ENCODE data around the gene ALK. TPM values are rescaled to one million over a fixed set of nuclear protein-coding genes. Genes with fewer than 3 reads are reported as not detected.
"Not testable (repeated sequence)": the region's sequence is repeated elsewhere in the genome, so short reads cannot be mapped to it uniquely, and the experiment has no call there.

Gene ALK
- total and polyA plus RNA-seq, 2 experiments from 2014 or later = 0.35 TPM; not detected in 1

GRCh38 chr2:29255004-29255403 is 666.4 kb downstream of the ALK start:
- no peaks in the 10 kb centered on the region for H4K20me1 ChIP-seq (replicated peaks; ENCODE audit: insufficient read depth)
- no peak for DNase-seq (ENCODE audit: low spot score)
- H2AFZ ChIP-seq = no peak overlapping the region
- H3K27me3 Mint-ChIP-seq (ENCODE audit: insufficient read depth, low read depth, poor library complexity) = no peaks in the 10 kb centered on the region
- no peak overlapping the region for H3K4me2 ChIP-seq
- ATAC-seq = no peak
- no peaks in the 10 kb centered on the region for H3K9me3 Mint-ChIP-seq
- no peaks in the 10 kb centered on the region for H3K36me3 Mint-ChIP-seq (ENCODE audit: low read depth)
- H3K4me3 ChIP-seq = no peak overlapping the region
- no peaks in the 10 kb centered on the region for H3K79me2 ChIP-seq (replicated peaks; ENCODE audit: insufficient read depth)
- no peak overlapping the region for H3K27ac ChIP-seq (ENCODE audit: low read depth)
- H3K27me3 ChIP-seq (ENCODE audit: insufficient read depth) = no peaks in the 10 kb centered on the region
- no peaks in the 10 kb centered on the region for H3F3A ChIP-seq (replicated peaks; ENCODE audit: low read depth)
- TF ChIP-seq, protein P1, sequence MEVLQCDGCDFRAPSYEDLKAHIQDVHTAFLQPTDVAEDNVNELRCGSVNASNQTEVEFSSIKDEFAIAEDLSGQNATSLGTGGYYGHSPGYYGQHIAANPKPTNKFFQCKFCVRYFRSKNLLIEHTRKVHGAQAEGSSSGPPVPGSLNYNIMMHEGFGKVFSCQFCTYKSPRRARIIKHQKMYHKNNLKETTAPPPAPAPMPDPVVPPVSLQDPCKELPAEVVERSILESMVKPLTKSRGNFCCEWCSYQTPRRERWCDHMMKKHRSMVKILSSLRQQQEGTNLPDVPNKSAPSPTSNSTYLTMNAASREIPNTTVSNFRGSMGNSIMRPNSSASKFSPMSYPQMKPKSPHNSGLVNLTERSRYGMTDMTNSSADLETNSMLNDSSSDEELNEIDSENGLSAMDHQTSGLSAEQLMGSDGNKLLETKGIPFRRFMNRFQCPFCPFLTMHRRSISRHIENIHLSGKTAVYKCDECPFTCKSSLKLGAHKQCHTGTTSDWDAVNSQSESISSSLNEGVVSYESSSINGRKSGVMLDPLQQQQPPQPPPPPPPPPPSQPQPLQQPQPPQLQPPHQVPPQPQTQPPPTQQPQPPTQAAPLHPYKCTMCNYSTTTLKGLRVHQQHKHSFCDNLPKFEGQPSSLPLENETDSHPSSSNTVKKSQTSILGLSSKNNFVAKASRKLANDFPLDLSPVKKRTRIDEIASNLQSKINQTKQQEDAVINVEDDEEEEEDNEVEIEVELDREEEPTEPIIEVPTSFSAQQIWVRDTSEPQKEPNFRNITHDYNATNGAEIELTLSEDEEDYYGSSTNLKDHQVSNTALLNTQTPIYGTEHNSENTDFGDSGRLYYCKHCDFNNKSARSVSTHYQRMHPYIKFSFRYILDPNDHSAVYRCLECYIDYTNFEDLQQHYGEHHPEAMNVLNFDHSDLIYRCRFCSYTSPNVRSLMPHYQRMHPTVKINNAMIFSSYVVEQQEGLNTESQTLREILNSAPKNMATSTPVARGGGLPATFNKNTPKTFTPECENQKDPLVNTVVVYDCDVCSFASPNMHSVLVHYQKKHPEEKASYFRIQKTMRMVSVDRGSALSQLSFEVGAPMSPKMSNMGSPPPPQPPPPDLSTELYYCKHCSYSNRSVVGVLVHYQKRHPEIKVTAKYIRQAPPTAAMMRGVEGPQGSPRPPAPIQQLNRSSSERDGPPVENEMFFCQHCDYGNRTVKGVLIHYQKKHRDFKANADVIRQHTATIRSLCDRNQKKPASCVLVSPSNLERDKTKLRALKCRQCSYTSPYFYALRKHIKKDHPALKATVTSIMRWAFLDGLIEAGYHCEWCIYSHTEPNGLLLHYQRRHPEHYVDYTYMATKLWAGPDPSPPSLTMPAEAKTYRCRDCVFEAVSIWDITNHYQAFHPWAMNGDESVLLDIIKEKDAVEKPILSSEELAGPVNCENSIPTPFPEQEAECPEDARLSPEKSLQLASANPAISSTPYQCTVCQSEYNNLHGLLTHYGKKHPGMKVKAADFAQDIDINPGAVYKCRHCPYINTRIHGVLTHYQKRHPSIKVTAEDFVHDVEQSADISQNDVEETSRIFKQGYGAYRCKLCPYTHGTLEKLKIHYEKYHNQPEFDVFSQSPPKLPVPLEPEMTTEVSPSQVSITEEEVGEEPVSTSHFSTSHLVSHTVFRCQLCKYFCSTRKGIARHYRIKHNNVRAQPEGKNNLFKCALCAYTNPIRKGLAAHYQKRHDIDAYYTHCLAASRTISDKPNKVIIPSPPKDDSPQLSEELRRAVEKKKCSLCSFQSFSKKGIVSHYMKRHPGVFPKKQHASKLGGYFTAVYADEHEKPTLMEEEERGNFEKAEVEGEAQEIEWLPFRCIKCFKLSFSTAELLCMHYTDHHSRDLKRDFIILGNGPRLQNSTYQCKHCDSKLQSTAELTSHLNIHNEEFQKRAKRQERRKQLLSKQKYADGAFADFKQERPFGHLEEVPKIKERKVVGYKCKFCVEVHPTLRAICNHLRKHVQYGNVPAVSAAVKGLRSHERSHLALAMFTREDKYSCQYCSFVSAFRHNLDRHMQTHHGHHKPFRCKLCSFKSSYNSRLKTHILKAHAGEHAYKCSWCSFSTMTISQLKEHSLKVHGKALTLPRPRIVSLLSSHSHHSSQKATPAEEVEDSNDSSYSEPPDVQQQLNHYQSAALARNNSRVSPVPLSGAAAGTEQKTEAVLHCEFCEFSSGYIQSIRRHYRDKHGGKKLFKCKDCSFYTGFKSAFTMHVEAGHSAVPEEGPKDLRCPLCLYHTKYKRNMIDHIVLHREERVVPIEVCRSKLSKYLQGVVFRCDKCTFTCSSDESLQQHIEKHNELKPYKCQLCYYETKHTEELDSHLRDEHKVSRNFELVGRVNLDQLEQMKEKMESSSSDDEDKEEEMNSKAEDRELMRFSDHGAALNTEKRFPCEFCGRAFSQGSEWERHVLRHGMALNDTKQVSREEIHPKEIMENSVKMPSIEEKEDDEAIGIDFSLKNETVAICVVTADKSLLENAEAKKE (CRISPR knock-in tag; IDR thresholded peaks at IDR 0.05) = no peak
- TF ChIP-seq, protein P2, sequence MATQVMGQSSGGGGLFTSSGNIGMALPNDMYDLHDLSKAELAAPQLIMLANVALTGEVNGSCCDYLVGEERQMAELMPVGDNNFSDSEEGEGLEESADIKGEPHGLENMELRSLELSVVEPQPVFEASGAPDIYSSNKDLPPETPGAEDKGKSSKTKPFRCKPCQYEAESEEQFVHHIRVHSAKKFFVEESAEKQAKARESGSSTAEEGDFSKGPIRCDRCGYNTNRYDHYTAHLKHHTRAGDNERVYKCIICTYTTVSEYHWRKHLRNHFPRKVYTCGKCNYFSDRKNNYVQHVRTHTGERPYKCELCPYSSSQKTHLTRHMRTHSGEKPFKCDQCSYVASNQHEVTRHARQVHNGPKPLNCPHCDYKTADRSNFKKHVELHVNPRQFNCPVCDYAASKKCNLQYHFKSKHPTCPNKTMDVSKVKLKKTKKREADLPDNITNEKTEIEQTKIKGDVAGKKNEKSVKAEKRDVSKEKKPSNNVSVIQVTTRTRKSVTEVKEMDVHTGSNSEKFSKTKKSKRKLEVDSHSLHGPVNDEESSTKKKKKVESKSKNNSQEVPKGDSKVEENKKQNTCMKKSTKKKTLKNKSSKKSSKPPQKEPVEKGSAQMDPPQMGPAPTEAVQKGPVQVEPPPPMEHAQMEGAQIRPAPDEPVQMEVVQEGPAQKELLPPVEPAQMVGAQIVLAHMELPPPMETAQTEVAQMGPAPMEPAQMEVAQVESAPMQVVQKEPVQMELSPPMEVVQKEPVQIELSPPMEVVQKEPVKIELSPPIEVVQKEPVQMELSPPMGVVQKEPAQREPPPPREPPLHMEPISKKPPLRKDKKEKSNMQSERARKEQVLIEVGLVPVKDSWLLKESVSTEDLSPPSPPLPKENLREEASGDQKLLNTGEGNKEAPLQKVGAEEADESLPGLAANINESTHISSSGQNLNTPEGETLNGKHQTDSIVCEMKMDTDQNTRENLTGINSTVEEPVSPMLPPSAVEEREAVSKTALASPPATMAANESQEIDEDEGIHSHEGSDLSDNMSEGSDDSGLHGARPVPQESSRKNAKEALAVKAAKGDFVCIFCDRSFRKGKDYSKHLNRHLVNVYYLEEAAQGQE (IDR thresholded peaks at IDR 0.05; ENCODE audit: unreplicated experiment) = no peak
- TF ChIP-seq EZH2phosphoT487 (IDR thresholded peaks at IDR 0.05; ENCODE audit: unreplicated experiment) = no peak
- H3K4me3 Mint-ChIP-seq = no peak overlapping the region
- H3K9me2 ChIP-seq (ENCODE audit: insufficient read depth) = 0 out of 2 replicates have a peak, but pooled peaks cover 6% of the 10 kb centered on the region
- no peak overlapping the region for H3K27ac Mint-ChIP-seq
- H3K36me3 ChIP-seq (ENCODE audit: insufficient read depth) = no peaks in the 10 kb centered on the region
- H3K4me1 Mint-ChIP-seq = no peaks in the 10 kb centered on the region
- H3K4me1 ChIP-seq (ENCODE audit: insufficient read depth) = no peaks in the 10 kb centered on the region

DNA sequence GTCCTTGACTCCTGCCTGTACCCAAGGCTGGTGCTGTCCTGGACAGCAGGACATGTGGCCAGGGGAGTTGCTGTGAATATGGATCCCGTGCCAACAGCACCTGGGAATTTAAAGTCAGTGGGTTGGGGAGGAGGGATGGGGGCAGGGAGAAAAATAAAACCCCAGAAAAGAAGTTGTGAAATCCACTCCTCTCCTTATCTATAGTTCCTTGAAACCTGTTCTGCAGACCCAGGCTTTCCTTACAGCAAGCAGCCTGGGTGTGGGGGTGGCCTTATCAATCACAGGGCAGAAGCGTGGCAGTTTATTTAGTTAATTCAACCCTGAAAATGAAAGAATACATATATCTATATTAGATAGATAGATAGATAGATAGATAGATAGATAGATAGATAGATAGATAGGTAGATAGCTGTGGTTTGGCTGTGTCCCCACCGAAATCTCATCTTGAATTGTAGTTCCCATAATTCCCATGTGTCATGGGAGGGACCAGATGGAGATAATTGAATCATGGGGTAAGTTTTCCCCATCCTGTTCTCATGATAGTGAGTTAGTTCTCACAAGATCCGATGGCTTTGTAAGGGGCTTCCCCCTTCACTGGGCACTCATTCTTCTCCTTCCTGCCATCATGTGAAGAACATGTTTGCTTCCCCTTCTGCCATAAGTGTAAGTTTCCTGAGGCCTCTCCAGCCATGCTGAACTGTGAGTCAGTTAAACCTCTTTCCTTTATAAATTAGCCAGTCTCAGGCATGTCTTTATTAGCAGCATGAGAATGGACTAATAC is 667.7 kb downstream of the ALK start:
- not testable (repeated sequence) for H3K27me3 Mint-ChIP-seq (ENCODE audit: insufficient read depth, low read depth, poor library complexity); H3K27ac ChIP-seq (ENCODE audit: low read depth); H3K36me3 Mint-ChIP-seq (ENCODE audit: low read depth); H2AFZ ChIP-seq; H3K9me2 ChIP-seq (ENCODE audit: insufficient read depth); H3K4me1 ChIP-seq (ENCODE audit: insufficient read depth); H3K79me2 ChIP-seq (replicated peaks; ENCODE audit: insufficient read depth); H3K36me3 ChIP-seq (ENCODE audit: insufficient read depth); H3K4me3 Mint-ChIP-seq; ATAC-seq; H4K20me1 ChIP-seq (replicated peaks; ENCODE audit: insufficient read depth); H3K27me3 ChIP-seq (ENCODE audit: insufficient read depth); H3F3A ChIP-seq (replicated peaks; ENCODE audit: low read depth); H3K4me1 Mint-ChIP-seq; H3K27ac Mint-ChIP-seq; H3K4me3 ChIP-seq; DNase-seq (ENCODE audit: low spot score); H3K9me3 Mint-ChIP-seq; H3K4me2 ChIP-seq
